Choroid plexus epithelial cell (primary cell): Measurements from ENCODE around the gene RAD51B.

Experiments
- DNase-seq: peaks from one replicate; pipeline ENCODE4 v3.0.0-alpha.2; 2010; ENCODE audit warnings: low read depth
- H3K4me3 ChIP-seq: 2 replicates; pipeline ENCODE4 v1.5.1; 2011; ENCODE audit warnings: low read depth, mild to moderate bottlenecking, control low read depth, low read length, moderate library complexity
- CTCF ChIP-seq: conservative IDR thresholded peaks from 2 replicates; pipeline ENCODE4 v1.5.1; 2011; ENCODE audit warnings: low read depth, mild to moderate bottlenecking, control low read depth, inconsistent platforms, low read length, moderate library complexity

Gene RAD51B

GRCh38 chr14:67819563-67820421 is at the start of gene RAD51B:
RAD51B (plus strand) TSS chr14:67819779.
- H3K4me3 ChIP-seq, result peak within 1 kb of the TSS; percentile 68
- DNase-seq, result peak; percentile 89
- no peak for TF ChIP-seq CTCF

GRCh38 chr14:67773844-67774377 is 45.7 kb upstream of the RAD51B start:
- TF ChIP-seq CTCF, result no peak
- no peak overlapping the region for H3K4me3 ChIP-seq
- no peak for DNase-seq

GRCh38 chr14:67776653-67777322 is 42.8 kb upstream of the RAD51B start:
- TF ChIP-seq CTCF, result no peak
- no peak overlapping the region for H3K4me3 ChIP-seq
- no peak for DNase-seq

- no peak for DNase-seq
- no peak for TF ChIP-seq CTCF
- no peak overlapping the region for H3K4me3 ChIP-seq
These were observed 40.8 kb upstream of the RAD51B start for GRCh38 chr14:67778792-67779191.

- DNase-seq, result no peak
- no peak overlapping the region for H3K4me3 ChIP-seq
- no peak for TF ChIP-seq CTCF
These were observed 37.5 kb upstream of the RAD51B start for GRCh38 chr14:67782090-67782489.

GRCh38 chr14:67784244-67784823 is 35.2 kb upstream of the RAD51B start:
- DNase-seq, result no peak
- no peak overlapping the region for H3K4me3 ChIP-seq
- TF ChIP-seq CTCF, result no peak
